ENCODE results near the gene SLC6A13. TPM values are rescaled to one million over a fixed set of nuclear protein-coding genes. Genes with fewer than 3 reads are reported as not detected.
A peak's percentile ranks its signal among the peaks of the same experiment; 100 is the strongest.

Gene SLC6A13
- total and polyA plus RNA-seq, 2 of the 8 experiments (the other 6 are each of a cell fraction or from before 2014, with no cell fraction given): 0.03 TPM; not detected in 1

GRCh38 chr12:171276-171675 is 91.4 kb downstream of the SLC6A13 start:
- Histone ChIP-seq H2AK5ac (ENCODE audit: low read depth, low read length) (no peak overlapping the region), H3K4ac (replicated peaks; ENCODE audit: insufficient read length, low read depth, low read length) (no peak overlapping the region), H2BK5ac (ENCODE audit: low read depth, low read length) (no peak overlapping the region), H3K14ac (ENCODE audit: insufficient read length) (no peak overlapping the region), H3K23me2 (ENCODE audit: low read depth, low read length) (no peaks in the 10 kb centered on the region), H3K56ac (replicated peaks; ENCODE audit: insufficient read length, low read depth, low read length) (no peak overlapping the region), H2AFZ (ENCODE audit: low read length) (no peak overlapping the region), H3K9ac (replicated peaks in 1 of 4; ENCODE audit: extremely low read depth in 1 of 4, low read depth in 3 of 4, low read length in 3 of 4) (no peak overlapping the region), H3K79me1 (ENCODE audit: low read depth, low read length) (no peaks in the 10 kb centered on the region), H2BK20ac (ENCODE audit: low read length) (no peak overlapping the region), H3K4me3 (ENCODE audit: extremely low read depth in 1 of 4, insufficient read depth in 2 of 4, low read depth in 3 of 4, low read length in 4 of 4) (no peak overlapping the region), H3K4me2 (ENCODE audit: insufficient read depth in 1 of 2, low read depth in 2 of 2, low read length in 2 of 2) (no peak overlapping the region), H3K36me3 (ENCODE audit: control insufficient read depth in 2 of 4, insufficient read depth in 4 of 4, low read length in 3 of 4) (no peaks in the 10 kb centered on the region), H3K27me3 (replicated peaks in 1 of 4; ENCODE audit: control insufficient read depth in 3 of 4, extremely low read depth in 1 of 4, insufficient read depth in 3 of 4, low read length in 3 of 4) (peaks cover 0 to 3% (median 2%) of the 10 kb centered on the region in 4 experiments; a peak in 2 of 7 replicates), H3K4me1 (replicated peaks in 1 of 4; ENCODE audit: control insufficient read depth in 3 of 4, insufficient read depth in 4 of 4, low read length in 3 of 4) (peaks cover 3 to 28% (median 20%) of the 10 kb centered on the region in 4 experiments), H3K79me2 (ENCODE audit: control insufficient read depth in 1 of 2, insufficient read depth in 2 of 2, low read length in 2 of 2) (no peaks in the 10 kb centered on the region), H3K23ac (ENCODE audit: insufficient read length) (no peak overlapping the region), H4K91ac (replicated peaks; ENCODE audit: insufficient read length, low read length) (peak overlapping the region; percentile 25), H4K20me1 (replicated peaks in 1 of 2; ENCODE audit: control insufficient read depth in 1 of 2, insufficient read depth in 2 of 2, low read length in 2 of 2) (no peaks in the 10 kb centered on the region), H3K18ac (ENCODE audit: extremely low read depth, low read length) (no peak overlapping the region), H4K5ac (ENCODE audit: insufficient read length, low read depth, low read length) (no peak overlapping the region), H2BK15ac (ENCODE audit: low read length) (no peak overlapping the region), H4K8ac (ENCODE audit: extremely low read depth, insufficient read depth, low read length) (no peak overlapping the region; the same call in 1 of the 2 replicates), H3K27ac (ENCODE audit: low read depth, low read length) (no peak overlapping the region), H2BK120ac (replicated peaks; ENCODE audit: low read depth, low read length) (no peak overlapping the region), H2BK12ac (ENCODE audit: low read depth, low read length) (peak overlapping the region; percentile 75; the same call in 1 of the 2 replicates), H3K9me3 (ENCODE audit: insufficient read depth in 2 of 2, low read depth in 1 of 2, low read length in 1 of 2) (no peaks in the 10 kb centered on the region)
- WGBS, 2 experiments (ENCODE audit: extremely low coverage in 1 of 2, insufficient coverage in 1 of 2, insufficient read length in 1 of 2, insufficient replicate concordance in 2 of 2, low coverage in 1 of 2, low lambda C conversion rate in 2 of 2, missing lambda C conversion rate in 1 of 2): 93% methylated on average over 10 of the region's 10 CpGs; no CpG with 5 or more reads in 1 of the 2 experiments
- TF ChIP-seq KDM4A (IDR thresholded peaks at IDR 0.05; ENCODE audit: low read depth, low read length, severe bottlenecking) (no peak), TBP (IDR thresholded peaks at IDR 0.05; ENCODE audit: low read depth, low read length) (no peak), FOSL1 (IDR thresholded peaks at IDR 0.05; ENCODE audit: insufficient read depth, low read depth, low read length) (no peak), NRF1 (IDR thresholded peaks at IDR 0.05; ENCODE audit: low read depth, low read length) (no peak), RBBP5 (IDR thresholded peaks at IDR 0.05; ENCODE audit: borderline replicate concordance, low read depth, low read length) (no peak), SP2 (IDR thresholded peaks at IDR 0.05; ENCODE audit: low read length) (no peak)
- TF ChIP-seq, protein P1, sequence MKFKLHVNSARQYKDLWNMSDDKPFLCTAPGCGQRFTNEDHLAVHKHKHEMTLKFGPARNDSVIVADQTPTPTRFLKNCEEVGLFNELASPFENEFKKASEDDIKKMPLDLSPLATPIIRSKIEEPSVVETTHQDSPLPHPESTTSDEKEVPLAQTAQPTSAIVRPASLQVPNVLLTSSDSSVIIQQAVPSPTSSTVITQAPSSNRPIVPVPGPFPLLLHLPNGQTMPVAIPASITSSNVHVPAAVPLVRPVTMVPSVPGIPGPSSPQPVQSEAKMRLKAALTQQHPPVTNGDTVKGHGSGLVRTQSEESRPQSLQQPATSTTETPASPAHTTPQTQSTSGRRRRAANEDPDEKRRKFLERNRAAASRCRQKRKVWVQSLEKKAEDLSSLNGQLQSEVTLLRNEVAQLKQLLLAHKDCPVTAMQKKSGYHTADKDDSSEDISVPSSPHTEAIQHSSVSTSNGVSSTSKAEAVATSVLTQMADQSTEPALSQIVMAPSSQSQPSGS (IDR thresholded peaks at IDR 0.05; ENCODE audit: low read length): no peak
- TF ChIP-seq, protein P2, sequence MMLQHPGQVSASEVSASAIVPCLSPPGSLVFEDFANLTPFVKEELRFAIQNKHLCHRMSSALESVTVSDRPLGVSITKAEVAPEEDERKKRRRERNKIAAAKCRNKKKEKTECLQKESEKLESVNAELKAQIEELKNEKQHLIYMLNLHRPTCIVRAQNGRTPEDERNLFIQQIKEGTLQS (IDR thresholded peaks at IDR 0.05; ENCODE audit: insufficient read depth, low read depth, low read length): no peak
- no peak for FAIRE-seq
- no peak for DNase-seq (ENCODE audit: low read depth in 1 of 2, low spot score in 2 of 2)
- ChIA-PET POLR2A (ENCODE audit: partially characterized antibody) (interaction anchor here (0.7 to 1.6 kb wide), 3 partner anchors 14 to 97 kb away, joined by 3 to 6 read pairs (median 3); no protein-coding TSS in a partner anchor), CTCF (ENCODE audit: partially characterized antibody) (interaction anchor here (0.6 to 6.6 kb wide), 10 partner anchors 9 to 691 kb away, joined by 3 to 63 read pairs (median 12); no protein-coding TSS in a partner anchor)
